Right lobe of liver (tissue), 4 donors: ENCODE data around the gene KRTAP12-1.

Experiments
- POLR2A ChIP-seq: fragments of 450-650 bp; IDR thresholded peaks from one replicate; pipeline ENCODE4 v1.6.1; 2017; ENCODE audit warnings: antibody characterized with exemption, mild to moderate bottlenecking
- TF ChIP-seq, protein P1 (sequence below), 4 donors: fragments of 200-600 bp in 3 of 4; fragments of 450-650 bp in 1 of 4; IDR thresholded peaks; one replicate each; pipeline versions ENCODE4 v1.5.1 to v1.8.0; 2016 to 2022; ENCODE audit warnings: antibody characterized with exemption in 4 of 4, mild to moderate bottlenecking in 2 of 4
- donor health status: DM: no; HTN: no; CAD: no.
- donor health status: DM: no; HTN: no; CAD: no.
- donor health status: DM: no; HTN: yes; CAD: no.

DNA sequence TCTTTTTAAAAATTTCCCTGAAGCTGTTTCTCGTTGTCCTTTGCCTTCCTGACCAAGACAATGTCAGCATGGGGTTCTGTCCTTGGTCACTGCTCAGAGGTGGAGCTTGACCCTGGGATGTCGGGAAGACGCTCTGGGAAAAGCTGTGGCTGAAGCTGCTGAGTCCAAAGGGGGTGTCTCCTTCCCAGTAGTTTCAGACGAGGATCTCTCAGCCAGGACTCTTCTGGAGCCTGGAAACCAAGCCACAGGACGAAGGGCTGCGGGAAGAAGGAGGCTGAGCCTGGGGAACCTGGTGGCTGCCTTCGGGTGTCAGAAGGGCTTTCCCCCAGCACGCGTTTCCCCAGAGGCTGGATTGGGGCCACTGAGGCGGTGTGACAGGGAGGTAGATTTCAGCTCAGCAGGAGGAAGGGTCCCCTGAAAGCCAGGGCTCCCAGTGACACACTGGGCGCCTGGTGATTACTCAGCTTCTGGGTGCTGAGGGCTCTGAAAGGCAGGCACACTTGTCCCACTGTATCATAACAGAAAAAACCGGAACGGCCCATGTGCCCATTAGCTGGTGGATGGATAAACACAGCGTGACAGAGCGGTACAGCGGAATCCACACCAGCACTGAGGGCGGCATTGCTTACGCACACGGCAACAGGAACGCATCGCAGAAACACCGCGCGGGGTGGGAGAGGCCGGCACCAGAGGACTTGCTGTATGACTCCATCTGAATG, 5.0 kb upstream of the KRTAP12-1 start:
- no peak for TF ChIP-seq POLR2A
- TF ChIP-seq, protein P1, sequence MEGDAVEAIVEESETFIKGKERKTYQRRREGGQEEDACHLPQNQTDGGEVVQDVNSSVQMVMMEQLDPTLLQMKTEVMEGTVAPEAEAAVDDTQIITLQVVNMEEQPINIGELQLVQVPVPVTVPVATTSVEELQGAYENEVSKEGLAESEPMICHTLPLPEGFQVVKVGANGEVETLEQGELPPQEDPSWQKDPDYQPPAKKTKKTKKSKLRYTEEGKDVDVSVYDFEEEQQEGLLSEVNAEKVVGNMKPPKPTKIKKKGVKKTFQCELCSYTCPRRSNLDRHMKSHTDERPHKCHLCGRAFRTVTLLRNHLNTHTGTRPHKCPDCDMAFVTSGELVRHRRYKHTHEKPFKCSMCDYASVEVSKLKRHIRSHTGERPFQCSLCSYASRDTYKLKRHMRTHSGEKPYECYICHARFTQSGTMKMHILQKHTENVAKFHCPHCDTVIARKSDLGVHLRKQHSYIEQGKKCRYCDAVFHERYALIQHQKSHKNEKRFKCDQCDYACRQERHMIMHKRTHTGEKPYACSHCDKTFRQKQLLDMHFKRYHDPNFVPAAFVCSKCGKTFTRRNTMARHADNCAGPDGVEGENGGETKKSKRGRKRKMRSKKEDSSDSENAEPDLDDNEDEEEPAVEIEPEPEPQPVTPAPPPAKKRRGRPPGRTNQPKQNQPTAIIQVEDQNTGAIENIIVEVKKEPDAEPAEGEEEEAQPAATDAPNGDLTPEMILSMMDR (IDR thresholded peaks at IDR 0.05) = no peak
